Endothelial cell of hepatic sinusoid (primary cell): ENCODE results near the gene ZNF197.
"Not testable (repeated sequence)": the region's sequence is repeated elsewhere in the genome, so short reads cannot be mapped to it uniquely, and the experiment has no call there.

ENCODE experiments used
- in situ Hi-C: cut with HindIII; loops from 2 replicates; pipeline ENCODE4 v1.10.0; 2017; ENCODE audit warnings: low sequenced_read_pairs

The ZNF197 gene

GRCh38 chr3:44624749-44625480 lies at the start of gene ZNF197:
ZNF197 (plus strand) TSS chr3:44625036; CDS start chr3:44629155, 4,119 bp downstream.
- in situ Hi-C loops: no loop called here

- in situ Hi-C loops: no loop called here
Observed at GRCh38 chr3:44576613-44577012, 48.2 kb upstream of the ZNF197 start.

- in situ Hi-C loops: not testable (repeated sequence)
Observed at GRCh38 chr3:44577354-44577952, 47.4 kb upstream of the ZNF197 start.

GRCh38 chr3:44578316-44578715 lies 46.5 kb upstream of the ZNF197 start:
- in situ Hi-C loops: not testable (repeated sequence)

- in situ Hi-C loops: not testable (repeated sequence)
Observed at GRCh38 chr3:44578924-44579515, 45.8 kb upstream of the ZNF197 start.

GRCh38 chr3:44579749-44580148 lies 45.1 kb upstream of the ZNF197 start:
- in situ Hi-C loops: not testable (repeated sequence)

GRCh38 chr3:44580971-44581370 lies 43.9 kb upstream of the ZNF197 start:
- in situ Hi-C loops: not testable (repeated sequence)

- in situ Hi-C loops: no loop called here
Observed at GRCh38 chr3:44584646-44585501, 40.0 kb upstream of the ZNF197 start, which contains the start of gene ZNF660. ZNF660 (plus strand) TSS chr3:44584964; CDS start chr3:44594194, 9,230 bp downstream.

GRCh38 chr3:44596621-44597020 lies 28.2 kb upstream of the ZNF197 start:
- in situ Hi-C loops: no loop called here

GRCh38 chr3:44601749-44602148 lies 23.1 kb upstream of the ZNF197 start:
- in situ Hi-C loops: no loop called here

GRCh38 chr3:44612678-44613077 lies 12.2 kb upstream of the ZNF197 start:
- in situ Hi-C loops: no loop called here

GRCh38 chr3:44628716-44629115 lies 3.9 kb downstream of the ZNF197 start:
- in situ Hi-C loops: no loop called here

- in situ Hi-C loops: loop anchor here (5.0 kb wide), 1 partner anchor 100 kb away; no protein-coding TSS in a partner anchor
Observed at GRCh38 chr3:44632193-44632592, 7.4 kb downstream of the ZNF197 start.

- in situ Hi-C loops: no loop called here
Observed at GRCh38 chr3:44642337-44642736, 17.5 kb downstream of the ZNF197 start.

GRCh38 chr3:44643024-44643423 lies 18.2 kb downstream of the ZNF197 start:
- in situ Hi-C loops: no loop called here

- in situ Hi-C loops: no loop called here
Observed at GRCh38 chr3:44647771-44648170, 22.9 kb downstream of the ZNF197 start.

- in situ Hi-C loops: no loop called here
Observed at GRCh38 chr3:44648564-44649229, 23.9 kb downstream of the ZNF197 start, which contains the start of gene ZNF35. ZNF35 (plus strand) TSS chr3:44648732; CDS start chr3:44651068, 2,336 bp downstream.

GRCh38 chr3:44649709-44650108 lies 24.9 kb downstream of the ZNF197 start:
- in situ Hi-C loops: no loop called here

GRCh38 chr3:44654039-44654438 lies 29.2 kb downstream of the ZNF197 start:
- in situ Hi-C loops: no loop called here

- in situ Hi-C loops: no loop called here
Observed at GRCh38 chr3:44659015-44659414, 34.2 kb downstream of the ZNF197 start.
